ENCODE data around the gene HDAC4.

Gene HDAC4

DNA sequence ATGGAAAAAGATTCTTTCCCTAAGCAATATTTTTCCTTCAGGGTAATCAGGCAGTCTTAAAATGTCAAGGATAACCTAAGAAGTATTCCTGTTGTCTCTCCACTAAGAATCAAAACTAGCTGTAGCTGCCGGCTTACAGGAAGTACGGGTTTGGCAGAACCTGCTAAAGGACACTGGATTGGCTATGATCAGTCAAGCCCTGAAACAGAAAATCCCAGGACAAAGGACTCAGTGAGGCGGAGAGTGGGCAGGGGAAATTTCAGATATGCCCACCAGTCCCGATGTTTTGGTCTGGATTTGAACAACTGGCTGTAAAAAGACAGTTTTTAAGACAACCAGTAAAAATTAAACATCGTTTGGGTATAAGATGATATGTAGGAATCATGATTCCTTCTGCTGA is 155.7 kb downstream of the HDAC4 start:
- H3K4me2 ChIP-seq (ENCODE audit: low read depth, low read length, poor library complexity, severe bottlenecking): no peak overlapping the region

GRCh38 chr2:239244625-239245024 is 156.2 kb downstream of the HDAC4 start:
- H2AFZ ChIP-seq (ENCODE audit: low read depth, low read length, severe bottlenecking): no peak overlapping the region
- H4K20me1 ChIP-seq (ENCODE audit: low read depth, low read length): no peaks in the 10 kb centered on the region
- H3K4me2 ChIP-seq (ENCODE audit: low read depth, low read length, poor library complexity, severe bottlenecking): no peak overlapping the region
- no peaks in the 10 kb centered on the region for H3K27me3 ChIP-seq (ENCODE audit: low read length)
- no peak overlapping the region for H3K9ac ChIP-seq (ENCODE audit: low read length)
- no peaks in the 10 kb centered on the region for H3F3A ChIP-seq (ENCODE audit: insufficient read depth)
- H3K4me3 ChIP-seq (ENCODE audit: insufficient read depth, low read length, poor library complexity, severe bottlenecking): no peak overlapping the region
- H3K9me3 ChIP-seq (ENCODE audit: insufficient read depth, low read length): no peaks in the 10 kb centered on the region
- H3K36me3 ChIP-seq (ENCODE audit: low read length): no peaks in the 10 kb centered on the region
- TF ChIP-seq CTCF (IDR thresholded peaks at IDR 0.05; ENCODE audit: insufficient read depth, low read length, poor library complexity, severe bottlenecking) (no peak), EZH2phosphoT487 (conservative IDR thresholded peaks at IDR 0.05; ENCODE audit: low read length) (no peak)
- H3K9me2 ChIP-seq (replicated peaks; ENCODE audit: insufficient read depth, low read length): no peaks in the 10 kb centered on the region
- no peaks in the 10 kb centered on the region for H3K79me2 ChIP-seq (ENCODE audit: insufficient read depth, low read length)
- no peak overlapping the region for H3K27ac ChIP-seq (ENCODE audit: low read depth, low read length)

More for the DNA sequence above, 155.7 kb downstream of the HDAC4 start:
- Histone ChIP-seq H2AFZ (ENCODE audit: low read depth, low read length, severe bottlenecking) (no peak overlapping the region), H3K9me2 (replicated peaks; ENCODE audit: insufficient read depth, low read length) (no peaks in the 10 kb centered on the region), H3K4me3 (ENCODE audit: insufficient read depth, low read length, poor library complexity, severe bottlenecking) (no peak overlapping the region), H3K36me3 (ENCODE audit: low read length) (no peaks in the 10 kb centered on the region), H3K9ac (ENCODE audit: low read length) (no peak overlapping the region), H3K9me3 (ENCODE audit: insufficient read depth, low read length) (no peaks in the 10 kb centered on the region), H3F3A (ENCODE audit: insufficient read depth) (no peaks in the 10 kb centered on the region), H4K20me1 (ENCODE audit: low read depth, low read length) (no peaks in the 10 kb centered on the region), H3K27me3 (ENCODE audit: low read length) (no peaks in the 10 kb centered on the region), H3K79me2 (ENCODE audit: insufficient read depth, low read length) (no peaks in the 10 kb centered on the region), H3K27ac (ENCODE audit: low read depth, low read length) (no peak overlapping the region)
- no peak for TF ChIP-seq EZH2phosphoT487 (conservative IDR thresholded peaks at IDR 0.05; ENCODE audit: low read length)
- TF ChIP-seq CTCF (IDR thresholded peaks at IDR 0.05; ENCODE audit: insufficient read depth, low read length, poor library complexity, severe bottlenecking): no peak

DNA sequence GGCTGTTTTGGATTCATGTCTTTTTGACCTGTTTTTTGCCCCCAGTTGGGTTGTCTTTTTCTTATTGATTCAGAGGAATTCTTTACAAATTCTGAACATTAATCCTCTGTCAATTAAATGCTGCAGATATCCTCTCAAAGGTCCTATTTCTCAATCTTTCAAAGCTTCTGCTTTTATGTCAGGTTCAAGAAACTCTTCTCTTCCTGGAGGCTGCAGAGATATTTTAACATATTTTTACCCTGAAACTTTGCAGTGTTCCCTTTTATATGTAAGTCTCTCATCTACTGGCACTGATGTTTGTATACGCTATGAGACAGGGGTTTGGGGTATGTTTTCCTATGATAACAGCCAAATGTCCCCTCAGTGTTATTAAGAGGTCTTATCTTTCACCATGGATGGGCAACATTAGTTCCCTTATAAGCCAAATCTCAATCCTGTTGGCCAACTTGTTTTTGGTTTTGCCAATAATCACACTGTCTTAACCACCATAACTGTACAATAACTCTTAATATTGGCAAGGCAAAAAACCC is 159.3 kb downstream of the HDAC4 start:
- H3K27ac ChIP-seq (ENCODE audit: low read depth, low read length): no peak overlapping the region

More for the DNA sequence above, 159.3 kb downstream of the HDAC4 start:
- Histone ChIP-seq H3K9ac (ENCODE audit: low read length) (no peak overlapping the region), H3K4me2 (ENCODE audit: low read depth, low read length, poor library complexity, severe bottlenecking) (no peak overlapping the region), H3K79me2 (ENCODE audit: insufficient read depth, low read length) (no peaks in the 10 kb centered on the region), H3K9me2 (replicated peaks; ENCODE audit: insufficient read depth, low read length) (no peaks in the 10 kb centered on the region), H3K36me3 (ENCODE audit: low read length) (no peaks in the 10 kb centered on the region), H3K9me3 (ENCODE audit: insufficient read depth, low read length) (no peaks in the 10 kb centered on the region), H3K4me3 (ENCODE audit: insufficient read depth, low read length, poor library complexity, severe bottlenecking) (no peak overlapping the region), H2AFZ (ENCODE audit: low read depth, low read length, severe bottlenecking) (no peak overlapping the region), H4K20me1 (ENCODE audit: low read depth, low read length) (no peaks in the 10 kb centered on the region), H3F3A (ENCODE audit: insufficient read depth) (no peaks in the 10 kb centered on the region), H3K27me3 (ENCODE audit: low read length) (no peaks in the 10 kb centered on the region)
- no peak for TF ChIP-seq EZH2phosphoT487 (conservative IDR thresholded peaks at IDR 0.05; ENCODE audit: low read length)
- TF ChIP-seq CTCF (IDR thresholded peaks at IDR 0.05; ENCODE audit: insufficient read depth, low read length, poor library complexity, severe bottlenecking): no peak
